Body of pancreas (tissue), 4 donors: ENCODE measurements around the gene HOXD3. TPM values are rescaled to one million over a fixed set of nuclear protein-coding genes. Genes with fewer than 3 reads are reported as not detected.

Experiments
- ATAC-seq: fragments of 150-250 bp; one replicate; pipeline ENCODE4 v1.9.1; 2016
- DNase-seq, 4 donors: peaks; one replicate each; pipeline ENCODE4 v3.0.0-alpha.2; 2019
- H3K27ac ChIP-seq, 4 donors: fragments of 200-600 bp; sonication (generic); 1 replicate in 3 of 4; 2 replicates in 1 of 4; pipeline versions ENCODE4 v1.5.1 to v1.6.1; 2016 to 2019; ENCODE audit warnings: mild to moderate bottlenecking in 1 of 4, mixed read lengths in 1 of 4, moderate library complexity in 1 of 4
- H3K27me3 ChIP-seq, 2 donors: fragments of 200-600 bp; sonication (generic); one replicate each; pipeline ENCODE4 v1.6.0; 2016; ENCODE audit warnings: mild to moderate bottlenecking in 1 of 2
- H3K36me3 ChIP-seq, 2 donors: fragments of 200-600 bp; sonication (generic); replicated peaks in 1 of 2; 2 replicates each; pipeline ENCODE4 v1.5.1; 2016; ENCODE audit warnings: low read depth in 2 of 2; ENCODE audit not compliant: insufficient read depth in 1 of 2
- H3K4me1 ChIP-seq: fragments of 200-600 bp; sonication (generic); one replicate; pipeline ENCODE4 v1.6.0; 2016
- H3K4me3 ChIP-seq, 2 donors: fragments of 200-600 bp; sonication (generic); 1 replicate in 1 of 2; 2 replicates in 1 of 2; pipeline ENCODE4 v1.5.1; 2016 to 2019
- H3K9me3 ChIP-seq, 3 donors: fragments of 200-600 bp; sonication (generic); 1 replicate in 2 of 3; 2 replicates in 1 of 3; pipeline ENCODE4 v1.5.1; 2016
- CTCF ChIP-seq, 7 experiments: fragments of 450-650 bp in 4 of 7; fragments of 200-600 bp in 3 of 7; sonication (generic) in 3 of 7; IDR thresholded peaks; one replicate each; pipeline ENCODE4 v1.5.1; 2016 to 2019; ENCODE audit warnings: antibody characterized with exemption in 7 of 7
- POLR2A ChIP-seq, 3 donors: fragments of 450-650 bp; IDR thresholded peaks; one replicate each; pipeline ENCODE4 v1.6.1; 2016; ENCODE audit warnings: antibody characterized with exemption in 3 of 3, mild to moderate bottlenecking in 2 of 3
- WGBS, 2 donors: methylation state at CpG; one replicate each; pipeline ENCODE4 v1.1.5; 2017; 5-methylcytosine and 5-hydroxymethylcytosine counted together
- intact Hi-C: fragments of 100-400 bp; cut with DNase I; formaldehyde crosslinking; loops from one replicate; pipeline ENCODE4 v1.15.1; 2023
- microRNA counts, 2 donors: library from miRNA; unstranded; fragments of <30 nt; microRNA quantifications; one replicate each; lab custom pipeline; 2017
- microRNA-seq, 2 donors: library from miRNA; unstranded; fragments of <30 nt; microRNA quantifications; one replicate each; pipeline ENCODE4, GENCODE V29; 2016; ENCODE audit warnings: borderline number of aligned reads in 2 of 2, borderline replicate concordance in 2 of 2
- small RNA-seq: library from RNA; depleted of rRNA; stranded (forward); fragments of <200 nt; gene quantifications from one replicate; pipeline ENCODE3, GENCODE V24; 2016
- total RNA-seq, 2 donors: library from RNA; depleted of rRNA; stranded (reverse); fragments of >200 nt; gene quantifications; one replicate each; pipeline ENCODE4 v1.1.0, GENCODE V29; 2016

The HOXD3 gene
- total RNA-seq, 2 donors from 2014 or later = 0.26 TPM; not detected in 1

GRCh38 chr2:176212276-176212675, 55.2 kb downstream of the HOXD3 start:
- DNase-seq (no peak), ATAC-seq (no peak)
- intact Hi-C loops = no loop called here
- no peaks in the 10 kb centered on the region for H3K9me3 ChIP-seq
- no peak overlapping the region for H3K27ac ChIP-seq
- H3K36me3 ChIP-seq = no peaks in the 10 kb centered on the region
- H3K4me1 ChIP-seq = no peaks in the 10 kb centered on the region
- TF ChIP-seq POLR2A (IDR thresholded peaks at IDR 0.05) = no peak
- TF ChIP-seq CTCF (IDR thresholded peaks at IDR 0.05) = no peak
- no peak overlapping the region for H3K4me3 ChIP-seq
- H3K27me3 ChIP-seq = no peaks in the 10 kb centered on the region

- intact Hi-C loops = no loop called here
- no peaks in the 10 kb centered on the region for H3K9me3 ChIP-seq
- WGBS, 2 donors = 29 to 42% methylated on average over 1 of the region's 1 CpG
- no peak overlapping the region for H3K4me3 ChIP-seq
- H3K27ac ChIP-seq = no peak overlapping the region
- no peak for DNase-seq
- no peaks in the 10 kb centered on the region for H3K36me3 ChIP-seq
- H3K4me1 ChIP-seq = no peaks in the 10 kb centered on the region
- ATAC-seq = no peak
- TF ChIP-seq CTCF (IDR thresholded peaks at IDR 0.05) (no peak), POLR2A (IDR thresholded peaks at IDR 0.05) (no peak)
- H3K27me3 ChIP-seq = no peaks in the 10 kb centered on the region
Measured at GRCh38 chr2:176213406-176213805, 56.3 kb downstream of the HOXD3 start.

MicroRNA genes within 50 kb of the gene (microRNA counts, 767-probe panel; counts per million panel counts)
- microRNA hsa-miR-10b-5p (lab: Ali Mortazavi, UCI) = 0 to 736 counts per million in 2 donors

Small RNA genes lying within 50 kb of the gene (microRNA-seq; reads per million reads assigned to microRNA genes)
- gene MIR10B = 1,507 to 2,877 reads per million in 2 donors

Small RNA genes lying within 50 kb of the gene (small RNA-seq; reads per million reads assigned to genes)
- gene MIR10B = 48,833 reads per million, percentile 100 among the genes with 10 or more reads in this experiment

Other genes with a start within 250 kb of the HOXD3 start
- gene LNPK, start 155.0 kb upstream of the HOXD3 start, total RNA-seq = 10 to 100 TPM in 1 of 2 donors, 1 to 10 TPM in 1; 6.6 to 10.6 TPM
- not detected for gene EVX2, start 73.3 kb upstream of the HOXD3 start, total RNA-seq
- not detected for gene HOXD13, start 64.6 kb upstream of the HOXD3 start, total RNA-seq
- gene HOXD12, start 57.5 kb upstream of the HOXD3 start, total RNA-seq = not detected
- not detected for gene HOXD11, start 50.0 kb upstream of the HOXD3 start, total RNA-seq
- under 1 TPM in 1 of 2 donors, not detected in 1; 0.26 TPM for gene HOXD10, start 40.5 kb upstream of the HOXD3 start, total RNA-seq
- 1 to 10 TPM in 1 of 2 donors, under 1 TPM in 1; 0.33 to 1.6 TPM for gene HOXD9, start 34.6 kb upstream of the HOXD3 start, total RNA-seq
- gene HOXD8, start 27.6 kb upstream of the HOXD3 start, total RNA-seq = 1 to 10 TPM; 2.6 to 3.1 TPM
- gene HOXD4, start 5.8 kb upstream of the HOXD3 start, total RNA-seq = under 1 TPM in 1 of 2 donors, not detected in 1; 0.78 TPM
- under 1 TPM in 1 of 2 donors, not detected in 1; 0.26 TPM for gene HOXD1, start 31.4 kb downstream of the HOXD3 start, total RNA-seq
- 10 to 100 TPM in 1 of 2 donors, 1 to 10 TPM in 1; 6.6 to 15.6 TPM for gene MTX2, start 112.1 kb downstream of the HOXD3 start, total RNA-seq